ENCODE measurements around the gene TMEM271.

GRCh38 chr4:622071-622995 lies 46.2 kb upstream of the TMEM271 start:
- TF ChIP-seq ZC3H10 (CRISPR knock-in tag; IDR thresholded peaks at IDR 0.05), result no peak
- TF ChIP-seq, protein P1, sequence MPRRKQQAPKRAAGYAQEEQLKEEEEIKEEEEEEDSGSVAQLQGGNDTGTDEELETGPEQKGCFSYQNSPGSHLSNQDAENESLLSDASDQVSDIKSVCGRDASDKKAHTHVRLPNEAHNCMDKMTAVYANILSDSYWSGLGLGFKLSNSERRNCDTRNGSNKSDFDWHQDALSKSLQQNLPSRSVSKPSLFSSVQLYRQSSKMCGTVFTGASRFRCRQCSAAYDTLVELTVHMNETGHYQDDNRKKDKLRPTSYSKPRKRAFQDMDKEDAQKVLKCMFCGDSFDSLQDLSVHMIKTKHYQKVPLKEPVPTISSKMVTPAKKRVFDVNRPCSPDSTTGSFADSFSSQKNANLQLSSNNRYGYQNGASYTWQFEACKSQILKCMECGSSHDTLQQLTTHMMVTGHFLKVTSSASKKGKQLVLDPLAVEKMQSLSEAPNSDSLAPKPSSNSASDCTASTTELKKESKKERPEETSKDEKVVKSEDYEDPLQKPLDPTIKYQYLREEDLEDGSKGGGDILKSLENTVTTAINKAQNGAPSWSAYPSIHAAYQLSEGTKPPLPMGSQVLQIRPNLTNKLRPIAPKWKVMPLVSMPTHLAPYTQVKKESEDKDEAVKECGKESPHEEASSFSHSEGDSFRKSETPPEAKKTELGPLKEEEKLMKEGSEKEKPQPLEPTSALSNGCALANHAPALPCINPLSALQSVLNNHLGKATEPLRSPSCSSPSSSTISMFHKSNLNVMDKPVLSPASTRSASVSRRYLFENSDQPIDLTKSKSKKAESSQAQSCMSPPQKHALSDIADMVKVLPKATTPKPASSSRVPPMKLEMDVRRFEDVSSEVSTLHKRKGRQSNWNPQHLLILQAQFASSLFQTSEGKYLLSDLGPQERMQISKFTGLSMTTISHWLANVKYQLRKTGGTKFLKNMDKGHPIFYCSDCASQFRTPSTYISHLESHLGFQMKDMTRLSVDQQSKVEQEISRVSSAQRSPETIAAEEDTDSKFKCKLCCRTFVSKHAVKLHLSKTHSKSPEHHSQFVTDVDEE (CRISPR knock-in tag; IDR thresholded peaks at IDR 0.05), result no peak
- TF ChIP-seq ESRRG (CRISPR knock-in tag; IDR thresholded peaks at IDR 0.05), result no peak
- TF ChIP-seq, protein P2, sequence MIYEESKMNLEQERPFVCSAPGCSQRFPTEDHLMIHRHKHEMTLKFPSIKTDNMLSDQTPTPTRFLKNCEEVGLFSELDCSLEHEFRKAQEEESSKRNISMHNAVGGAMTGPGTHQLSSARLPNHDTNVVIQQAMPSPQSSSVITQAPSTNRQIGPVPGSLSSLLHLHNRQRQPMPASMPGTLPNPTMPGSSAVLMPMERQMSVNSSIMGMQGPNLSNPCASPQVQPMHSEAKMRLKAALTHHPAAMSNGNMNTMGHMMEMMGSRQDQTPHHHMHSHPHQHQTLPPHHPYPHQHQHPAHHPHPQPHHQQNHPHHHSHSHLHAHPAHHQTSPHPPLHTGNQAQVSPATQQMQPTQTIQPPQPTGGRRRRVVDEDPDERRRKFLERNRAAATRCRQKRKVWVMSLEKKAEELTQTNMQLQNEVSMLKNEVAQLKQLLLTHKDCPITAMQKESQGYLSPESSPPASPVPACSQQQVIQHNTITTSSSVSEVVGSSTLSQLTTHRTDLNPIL (CRISPR knock-in tag; IDR thresholded peaks at IDR 0.05; ENCODE audit: low read depth), result no peak
- TF ChIP-seq BACH2 (CRISPR knock-in tag; IDR thresholded peaks at IDR 0.05; ENCODE audit: borderline replicate concordance), result no peak
- no peak for TF ChIP-seq OSR1 (CRISPR knock-in tag; IDR thresholded peaks at IDR 0.05)
- TF ChIP-seq GLIS3 (CRISPR knock-in tag; IDR thresholded peaks at IDR 0.05), result no peak
- no peak for TF ChIP-seq ZFP3 (CRISPR knock-in tag; IDR thresholded peaks at IDR 0.05)

All from SK-N-SH treated with all-trans-retinoic acid at 6 μM for 48 hours (cell line).